HCT116 (cell line): ENCODE data around the gene FRMD4A. TPM values are rescaled to one million over a fixed set of nuclear protein-coding genes. Genes with fewer than 3 reads are reported as not detected.

ENCODE experiments used
- ATAC-seq: fragments of 200-7000 bp; cut with Tn5 transposase; 2 replicates; pipeline ENCODE4 v1.9.1; 2020; ENCODE audit warnings: mild to moderate bottlenecking, moderate library complexity
- BruUV-seq: library from RNA; stranded (reverse); fragments of 400-500 nt; replicated peaks from 2 replicates; lab custom pipeline; 2021; lab: Mats Ljungman, UMichigan
- CTCF ChIA-PET: fragments of 300-600 bp; sonication (Branson Sonifier 250); formaldehyde crosslinking; loops from one replicate; lab custom pipeline; 2021; ENCODE audit warnings: antibody characterized with exemption; lab: Charles Lee
- POLR2A ChIA-PET: fragments of 300-600, 350-600 bp; sonication (Branson Sonifier 250); formaldehyde crosslinking; loops from one replicate; lab custom pipeline; 2021; ENCODE audit warnings: antibody characterized with exemption; lab: Charles Lee
- RAD21 ChIA-PET, 2 experiments: fragments of 300-600 bp; sonication (Branson Sonifier 250); formaldehyde crosslinking; loops; one replicate each; lab custom pipeline; 2023; ENCODE audit warnings: low total read pairs in 2 of 2; ENCODE audit not compliant: uncharacterized antibody in 2 of 2, unreplicated experiment in 2 of 2, low non-redundant PET in 1 of 2; lab: Charles Lee
- DNase-seq: peaks from one replicate; pipeline ENCODE4 v3.0.0-alpha.2; 2010; ENCODE audit warnings: low read depth, low spot score
- H2AFZ ChIP-seq: fragments of 200-600 bp; shearing (Covaris generic), sonication (generic); 2 replicates; pipeline ENCODE4 v1.6.1; 2017; ENCODE audit warnings: low read depth, mixed run types, mixed read lengths, antibody characterized with exemption, low read length; ENCODE audit not compliant: poor library complexity, severe bottlenecking
- H3K27ac ChIP-seq: 2 replicates; pipeline ENCODE4 v1.5.1; 2012; ENCODE audit warnings: low read depth, low read length
- H3K27me3 ChIP-seq: fragments of 200-600 bp; sonication (generic); 2 replicates; pipeline ENCODE4 v1.6.1; 2016; ENCODE audit warnings: mixed run types, low read length, mixed read lengths; ENCODE audit not compliant: insufficient read depth
- H3K36me3 ChIP-seq, 2 experiments: fragments of 200-500 bp in 1 of 2; fragments of 200-600 bp in 1 of 2; sonication (Bioruptor generic) in 1 of 2; sonication (generic) in 1 of 2; 2 replicates each; pipeline versions ENCODE4 v1.5.1 to v1.6.1; 2014 to 2016; ENCODE audit warnings: low read length in 2 of 2, inconsistent platforms in 1 of 2, mixed read lengths in 1 of 2, mixed run types in 1 of 2; ENCODE audit not compliant: insufficient read depth in 2 of 2, control insufficient read depth in 1 of 2
- H3K4me1 ChIP-seq, 2 experiments: fragments of 200-600 bp in 1 of 2; sonication (generic) in 1 of 2; 2 replicates each; pipeline versions ENCODE4 v1.5.1 to v1.6.1; 2012 to 2017; ENCODE audit warnings: low read length in 2 of 2, inconsistent platforms in 1 of 2, mild to moderate bottlenecking in 1 of 2, mixed read lengths in 1 of 2, mixed run types in 1 of 2, moderate library complexity in 1 of 2; ENCODE audit not compliant: insufficient read depth in 2 of 2, control insufficient read depth in 1 of 2
- H3K4me2 ChIP-seq: fragments of 200-600 bp; sonication (generic); 2 replicates; pipeline ENCODE4 v1.6.1; 2017; ENCODE audit warnings: mixed run types, low read length, mixed read lengths
- H3K4me3 ChIP-seq, 2 experiments: fragments of 200-600 bp in 1 of 2; sonication (generic) in 1 of 2; replicated peaks in 1 of 2; 2 replicates each; pipeline ENCODE4 v1.5.1; 2011 to 2016; ENCODE audit warnings: low read length in 2 of 2, control low read depth in 1 of 2, low read depth in 1 of 2, mild to moderate bottlenecking in 1 of 2, mixed read lengths in 1 of 2, mixed run types in 1 of 2
- H3K79me2 ChIP-seq: fragments of 200-600 bp; sonication (generic); 2 replicates; pipeline ENCODE4 v1.6.1; 2017; ENCODE audit warnings: mild to moderate bottlenecking, mixed run types, low read length, moderate library complexity, mixed read lengths; ENCODE audit not compliant: insufficient read depth
- H3K9ac ChIP-seq: fragments of 200-600 bp; sonication (generic); 2 replicates; pipeline ENCODE4 v1.6.1; 2016; ENCODE audit warnings: low read length, mixed read lengths
- H3K9me2 ChIP-seq: fragments of 200-600 bp; sonication (generic), shearing (Covaris generic); 2 replicates; pipeline ENCODE4 v1.6.1; 2017; ENCODE audit warnings: mixed run types, mild to moderate bottlenecking, moderate library complexity; ENCODE audit not compliant: insufficient read depth
- H3K9me3 ChIP-seq, 2 experiments: fragments of 200-500 bp in 1 of 2; fragments of 200-600 bp in 1 of 2; sonication (Bioruptor generic) in 1 of 2; sonication (generic) in 1 of 2; 2 replicates each; pipeline ENCODE4 v1.6.1; 2014 to 2017; ENCODE audit warnings: low read length in 2 of 2, mixed read lengths in 2 of 2, inconsistent platforms in 1 of 2, low read depth in 1 of 2, mild to moderate bottlenecking in 1 of 2, mixed run types in 1 of 2, moderate library complexity in 1 of 2; ENCODE audit not compliant: control insufficient read depth in 1 of 2, insufficient read depth in 1 of 2
- H4K20me1 ChIP-seq: fragments of 200-600 bp; sonication (generic), shearing (Covaris generic); 2 replicates; pipeline ENCODE4 v1.6.1; 2017; ENCODE audit warnings: mixed run types, mild to moderate bottlenecking, moderate library complexity; ENCODE audit not compliant: insufficient read depth
- EGR1 ChIP-seq: IDR thresholded peaks from 2 replicates; pipeline ENCODE4 v1.6.1; 2012; ENCODE audit warnings: low read depth
- EZH2phosphoT487 ChIP-seq: fragments of 200-600 bp; IDR thresholded peaks from 2 replicates; pipeline ENCODE4 v1.6.1; 2018; ENCODE audit warnings: antibody characterized with exemption, borderline replicate concordance
- JUND ChIP-seq: IDR thresholded peaks from 2 replicates; pipeline ENCODE4 v1.6.1; 2012
- SIN3A ChIP-seq: IDR thresholded peaks from 2 replicates; pipeline ENCODE4 v1.6.1; 2012; ENCODE audit warnings: low read depth
- SP1 ChIP-seq: IDR thresholded peaks from 2 replicates; pipeline ENCODE4 v1.6.1; 2012; ENCODE audit warnings: low read depth
- SRF ChIP-seq: IDR thresholded peaks from 2 replicates; pipeline ENCODE4 v1.6.1; 2012; ENCODE audit warnings: low read depth
- TCF7L2 ChIP-seq: IDR thresholded peaks from 2 replicates; pipeline ENCODE4 v1.7.0; 2011; ENCODE audit warnings: borderline replicate concordance, inconsistent platforms; ENCODE audit not compliant: insufficient read depth, insufficient read length; ENCODE audit errors: extremely low read depth
- YY1 ChIP-seq: IDR thresholded peaks from 2 replicates; pipeline ENCODE4 v1.6.1; 2011; ENCODE audit warnings: low read length, low read depth, moderate library complexity, mild to moderate bottlenecking; ENCODE audit not compliant: insufficient replicate concordance; ENCODE audit errors: extremely low read depth
- ZNF274 ChIP-seq: fragments of 200-500 bp; sonication (Bioruptor generic); IDR thresholded peaks from 2 replicates; pipeline ENCODE4 v1.6.1; 2014; ENCODE audit warnings: mild to moderate bottlenecking, low read depth, low read length, inconsistent platforms
- intact Hi-C: fragments of 100-400 bp; cut with micrococcal nuclease; formaldehyde crosslinking; loops from 2 replicates; pipeline ENCODE4 v1.10.0; 2022
- total RNA-seq: library from RNA; stranded (reverse); gene quantifications from one replicate; pipeline ENCODE4 v1.2.1, GENCODE V29; 2021; ENCODE audit not compliant: unreplicated experiment
- TF ChIP-seq, protein P1 (sequence below): IDR thresholded peaks from 2 replicates; pipeline ENCODE4 v1.6.1; 2011; ENCODE audit warnings: mild to moderate bottlenecking, low read length, moderate library complexity; ENCODE audit not compliant: insufficient replicate concordance; ENCODE audit errors: extremely low read depth
- TF ChIP-seq, protein P2 (sequence below): IDR thresholded peaks from 2 replicates; pipeline ENCODE4 v1.6.1; 2012

Gene FRMD4A
- total RNA-seq, 1 experiment from 2014 or later = 0.20 TPM

DNA sequence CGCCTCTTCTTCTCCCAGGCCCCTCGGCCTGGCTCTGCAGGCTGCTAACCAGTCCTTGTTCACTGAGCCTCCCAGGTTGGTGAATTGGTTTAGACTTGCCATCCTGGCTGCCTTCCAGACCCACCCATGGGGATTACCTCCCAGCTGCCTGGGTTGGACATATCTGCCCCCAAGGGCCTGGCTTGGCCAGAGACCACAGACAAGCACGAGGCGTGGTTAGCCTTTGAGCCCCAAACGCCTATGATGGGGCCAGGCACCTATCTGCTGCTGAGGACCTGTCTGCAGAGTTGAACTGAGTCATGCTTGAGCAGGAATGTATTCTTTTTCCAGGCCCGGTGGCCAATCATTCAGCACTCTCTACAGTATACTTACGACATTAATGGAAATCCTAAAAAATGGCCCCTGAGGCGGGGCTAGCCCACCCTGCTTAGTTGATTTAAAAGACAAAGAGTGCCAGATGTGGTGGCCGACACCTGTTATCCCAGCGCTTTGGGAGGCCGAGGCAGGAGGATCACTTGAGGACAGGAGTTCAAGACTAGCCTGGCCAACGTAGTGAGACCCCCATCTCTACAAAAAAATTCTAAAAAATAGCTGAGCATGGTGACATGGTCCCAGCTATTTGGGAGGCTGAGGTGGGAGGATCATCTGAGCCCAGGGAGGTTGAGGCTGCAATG lies 361.5 kb downstream of the FRMD4A start:
- H3K9ac ChIP-seq = no peak overlapping the region
- H3K4me1 ChIP-seq = no peaks in the 10 kb centered on the region
- ChIA-PET POLR2A (no interaction called here), CTCF (no interaction called here), RAD21 (no interaction called here)
- no peak overlapping the region for H2AFZ ChIP-seq
- no peaks in the 10 kb centered on the region for H3K36me3 ChIP-seq
- no peaks in the 10 kb centered on the region for H3K79me2 ChIP-seq
- H4K20me1 ChIP-seq = no peaks in the 10 kb centered on the region
- no peak overlapping the region for H3K27ac ChIP-seq
- BruUV-seq = no TSS peak
- H3K4me2 ChIP-seq = no peak overlapping the region
- H3K4me3 ChIP-seq = no peak overlapping the region
- no peaks in the 10 kb centered on the region for H3K9me3 ChIP-seq
- intact Hi-C loops = no loop called here
- peaks cover 35% of the 10 kb centered on the region for H3K27me3 ChIP-seq
- ATAC-seq (no peak), DNase-seq (no peak)
- TF ChIP-seq TCF7L2 (no peak), SRF (no peak), EZH2phosphoT487 (no peak), SP1 (no peak), ZNF274 (no peak), YY1 (no peak), SIN3A (no peak), JUND (no peak), EGR1 (no peak)
- TF ChIP-seq, protein P1, sequence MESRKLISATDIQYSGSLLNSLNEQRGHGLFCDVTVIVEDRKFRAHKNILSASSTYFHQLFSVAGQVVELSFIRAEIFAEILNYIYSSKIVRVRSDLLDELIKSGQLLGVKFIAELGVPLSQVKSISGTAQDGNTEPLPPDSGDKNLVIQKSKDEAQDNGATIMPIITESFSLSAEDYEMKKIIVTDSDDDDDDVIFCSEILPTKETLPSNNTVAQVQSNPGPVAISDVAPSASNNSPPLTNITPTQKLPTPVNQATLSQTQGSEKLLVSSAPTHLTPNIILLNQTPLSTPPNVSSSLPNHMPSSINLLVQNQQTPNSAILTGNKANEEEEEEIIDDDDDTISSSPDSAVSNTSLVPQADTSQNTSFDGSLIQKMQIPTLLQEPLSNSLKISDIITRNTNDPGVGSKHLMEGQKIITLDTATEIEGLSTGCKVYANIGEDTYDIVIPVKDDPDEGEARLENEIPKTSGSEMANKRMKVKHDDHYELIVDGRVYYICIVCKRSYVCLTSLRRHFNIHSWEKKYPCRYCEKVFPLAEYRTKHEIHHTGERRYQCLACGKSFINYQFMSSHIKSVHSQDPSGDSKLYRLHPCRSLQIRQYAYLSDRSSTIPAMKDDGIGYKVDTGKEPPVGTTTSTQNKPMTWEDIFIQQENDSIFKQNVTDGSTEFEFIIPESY = no peak
- TF ChIP-seq, protein P2, sequence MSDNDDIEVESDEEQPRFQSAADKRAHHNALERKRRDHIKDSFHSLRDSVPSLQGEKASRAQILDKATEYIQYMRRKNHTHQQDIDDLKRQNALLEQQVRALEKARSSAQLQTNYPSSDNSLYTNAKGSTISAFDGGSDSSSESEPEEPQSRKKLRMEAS = no peak
- no peaks in the 10 kb centered on the region for H3K9me2 ChIP-seq
